ENCODE data around the gene PARN.
"Not testable (repeated sequence)": the region's sequence is repeated elsewhere in the genome, so short reads cannot be mapped to it uniquely, and the experiment has no call there.

- not testable (repeated sequence) for TF ChIP-seq CEBPB (IDR thresholded peaks at IDR 0.05); POLR2A (IDR thresholded peaks at IDR 0.05; ENCODE audit: low read length); ZSCAN20 (CRISPR knock-in tag; IDR thresholded peaks at IDR 0.05); MAFK (IDR thresholded peaks at IDR 0.05; ENCODE audit: partially characterized antibody); MAX (IDR thresholded peaks at IDR 0.05); CHD4 (IDR thresholded peaks at IDR 0.05; ENCODE audit: borderline replicate concordance); MAZ (IDR thresholded peaks at IDR 0.05; ENCODE audit: borderline replicate concordance, low read depth, low read length); RAD21 (conservative IDR thresholded peaks at IDR 0.05 in 1 of 2, IDR thresholded peaks at IDR 0.05 in 1 of 2); FOXS1 (CRISPR knock-in tag; IDR thresholded peaks at IDR 0.05); POLR2AphosphoS2 (conservative IDR thresholded peaks at IDR 0.05; ENCODE audit: low read length); ELK1 (IDR thresholded peaks at IDR 0.05; ENCODE audit: low read depth, low read length)
- TF ChIP-seq, protein P1, sequence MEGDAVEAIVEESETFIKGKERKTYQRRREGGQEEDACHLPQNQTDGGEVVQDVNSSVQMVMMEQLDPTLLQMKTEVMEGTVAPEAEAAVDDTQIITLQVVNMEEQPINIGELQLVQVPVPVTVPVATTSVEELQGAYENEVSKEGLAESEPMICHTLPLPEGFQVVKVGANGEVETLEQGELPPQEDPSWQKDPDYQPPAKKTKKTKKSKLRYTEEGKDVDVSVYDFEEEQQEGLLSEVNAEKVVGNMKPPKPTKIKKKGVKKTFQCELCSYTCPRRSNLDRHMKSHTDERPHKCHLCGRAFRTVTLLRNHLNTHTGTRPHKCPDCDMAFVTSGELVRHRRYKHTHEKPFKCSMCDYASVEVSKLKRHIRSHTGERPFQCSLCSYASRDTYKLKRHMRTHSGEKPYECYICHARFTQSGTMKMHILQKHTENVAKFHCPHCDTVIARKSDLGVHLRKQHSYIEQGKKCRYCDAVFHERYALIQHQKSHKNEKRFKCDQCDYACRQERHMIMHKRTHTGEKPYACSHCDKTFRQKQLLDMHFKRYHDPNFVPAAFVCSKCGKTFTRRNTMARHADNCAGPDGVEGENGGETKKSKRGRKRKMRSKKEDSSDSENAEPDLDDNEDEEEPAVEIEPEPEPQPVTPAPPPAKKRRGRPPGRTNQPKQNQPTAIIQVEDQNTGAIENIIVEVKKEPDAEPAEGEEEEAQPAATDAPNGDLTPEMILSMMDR (IDR thresholded peaks at IDR 0.05), result not testable (repeated sequence)
- TF ChIP-seq, protein P2, sequence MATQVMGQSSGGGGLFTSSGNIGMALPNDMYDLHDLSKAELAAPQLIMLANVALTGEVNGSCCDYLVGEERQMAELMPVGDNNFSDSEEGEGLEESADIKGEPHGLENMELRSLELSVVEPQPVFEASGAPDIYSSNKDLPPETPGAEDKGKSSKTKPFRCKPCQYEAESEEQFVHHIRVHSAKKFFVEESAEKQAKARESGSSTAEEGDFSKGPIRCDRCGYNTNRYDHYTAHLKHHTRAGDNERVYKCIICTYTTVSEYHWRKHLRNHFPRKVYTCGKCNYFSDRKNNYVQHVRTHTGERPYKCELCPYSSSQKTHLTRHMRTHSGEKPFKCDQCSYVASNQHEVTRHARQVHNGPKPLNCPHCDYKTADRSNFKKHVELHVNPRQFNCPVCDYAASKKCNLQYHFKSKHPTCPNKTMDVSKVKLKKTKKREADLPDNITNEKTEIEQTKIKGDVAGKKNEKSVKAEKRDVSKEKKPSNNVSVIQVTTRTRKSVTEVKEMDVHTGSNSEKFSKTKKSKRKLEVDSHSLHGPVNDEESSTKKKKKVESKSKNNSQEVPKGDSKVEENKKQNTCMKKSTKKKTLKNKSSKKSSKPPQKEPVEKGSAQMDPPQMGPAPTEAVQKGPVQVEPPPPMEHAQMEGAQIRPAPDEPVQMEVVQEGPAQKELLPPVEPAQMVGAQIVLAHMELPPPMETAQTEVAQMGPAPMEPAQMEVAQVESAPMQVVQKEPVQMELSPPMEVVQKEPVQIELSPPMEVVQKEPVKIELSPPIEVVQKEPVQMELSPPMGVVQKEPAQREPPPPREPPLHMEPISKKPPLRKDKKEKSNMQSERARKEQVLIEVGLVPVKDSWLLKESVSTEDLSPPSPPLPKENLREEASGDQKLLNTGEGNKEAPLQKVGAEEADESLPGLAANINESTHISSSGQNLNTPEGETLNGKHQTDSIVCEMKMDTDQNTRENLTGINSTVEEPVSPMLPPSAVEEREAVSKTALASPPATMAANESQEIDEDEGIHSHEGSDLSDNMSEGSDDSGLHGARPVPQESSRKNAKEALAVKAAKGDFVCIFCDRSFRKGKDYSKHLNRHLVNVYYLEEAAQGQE (IDR thresholded peaks at IDR 0.05), result not testable (repeated sequence)
- TF ChIP-seq, protein P3, sequence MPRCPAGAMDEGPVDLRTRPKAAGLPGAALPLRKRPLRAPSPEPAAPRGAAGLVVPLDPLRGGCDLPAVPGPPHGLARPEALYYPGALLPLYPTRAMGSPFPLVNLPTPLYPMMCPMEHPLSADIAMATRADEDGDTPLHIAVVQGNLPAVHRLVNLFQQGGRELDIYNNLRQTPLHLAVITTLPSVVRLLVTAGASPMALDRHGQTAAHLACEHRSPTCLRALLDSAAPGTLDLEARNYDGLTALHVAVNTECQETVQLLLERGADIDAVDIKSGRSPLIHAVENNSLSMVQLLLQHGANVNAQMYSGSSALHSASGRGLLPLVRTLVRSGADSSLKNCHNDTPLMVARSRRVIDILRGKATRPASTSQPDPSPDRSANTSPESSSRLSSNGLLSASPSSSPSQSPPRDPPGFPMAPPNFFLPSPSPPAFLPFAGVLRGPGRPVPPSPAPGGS (IDR thresholded peaks at IDR 0.05), result not testable (repeated sequence)
Observed at GRCh38 chr16:14420243-14420642, 209.8 kb downstream of the PARN start.
